Trophoblast cell (in vitro differentiated cells and primary cell): ENCODE data around the gene WDR35.

ENCODE experiments used
- DNase-seq, 2 donors: peaks; one replicate each; pipeline ENCODE4 v3.0.0-alpha.2; 2016
- H2AFZ ChIP-seq: 2 replicates; pipeline ENCODE4 v1.6.1; 2013; ENCODE audit warnings: low read length, moderate library complexity, mild to moderate bottlenecking; ENCODE audit not compliant: insufficient read depth, poor library complexity
- H2AK5ac ChIP-seq: 2 replicates; pipeline ENCODE4 v1.6.1; 2013; ENCODE audit warnings: mild to moderate bottlenecking, low read length
- H2BK120ac ChIP-seq: 2 replicates; pipeline ENCODE4 v1.6.1; 2013; ENCODE audit warnings: low read length, mild to moderate bottlenecking, moderate library complexity; ENCODE audit not compliant: insufficient read depth, poor library complexity
- H2BK12ac ChIP-seq: 2 replicates; pipeline ENCODE4 v1.6.1; 2013; ENCODE audit warnings: mild to moderate bottlenecking, low read length, moderate library complexity
- H2BK5ac ChIP-seq: 2 replicates; pipeline ENCODE4 v1.6.1; 2013; ENCODE audit warnings: low read length, low read depth, moderate library complexity, mild to moderate bottlenecking; ENCODE audit not compliant: poor library complexity
- H3K14ac ChIP-seq: 2 replicates; pipeline ENCODE4 v1.6.1; 2013; ENCODE audit warnings: mild to moderate bottlenecking, low read length
- H3K18ac ChIP-seq: 2 replicates; pipeline ENCODE4 v1.6.1; 2013; ENCODE audit warnings: mild to moderate bottlenecking, low read length
- H3K23ac ChIP-seq: 2 replicates; pipeline ENCODE4 v1.6.1; 2013; ENCODE audit warnings: low read length
- H3K27ac ChIP-seq: 2 replicates; pipeline ENCODE4 v1.5.1; 2013; ENCODE audit warnings: low read depth, mild to moderate bottlenecking, inconsistent platforms, low read length, moderate library complexity
- H3K27me3 ChIP-seq: 2 replicates; pipeline ENCODE4 v1.6.1; 2013; ENCODE audit warnings: inconsistent platforms, mild to moderate bottlenecking, low read length, moderate library complexity; ENCODE audit not compliant: insufficient read depth
- H3K36me3 ChIP-seq, 2 experiments: 1 replicate in 1 of 2; 2 replicates in 1 of 2; pipeline ENCODE4 v1.6.1; 2013; ENCODE audit warnings: low read length in 2 of 2, mild to moderate bottlenecking in 2 of 2, moderate library complexity in 1 of 2; ENCODE audit not compliant: insufficient read depth in 2 of 2, control insufficient read depth in 1 of 2
- H3K4ac ChIP-seq: 2 replicates; pipeline ENCODE4 v1.6.1; 2013; ENCODE audit warnings: low read depth, mild to moderate bottlenecking, low read length, moderate library complexity
- H3K4me1 ChIP-seq, 2 experiments: 1 replicate in 1 of 2; 2 replicates in 1 of 2; pipeline ENCODE4 v1.6.1; 2013; ENCODE audit warnings: low read length in 2 of 2, mild to moderate bottlenecking in 2 of 2, moderate library complexity in 1 of 2; ENCODE audit not compliant: insufficient read depth in 2 of 2, control insufficient read depth in 1 of 2
- H3K4me2 ChIP-seq: 2 replicates; pipeline ENCODE4 v1.6.1; 2013; ENCODE audit warnings: inconsistent platforms, mild to moderate bottlenecking, low read length, moderate library complexity
- H3K4me3 ChIP-seq: 2 replicates; pipeline ENCODE4 v1.5.1; 2013; ENCODE audit warnings: mild to moderate bottlenecking, low read depth, low read length, inconsistent platforms
- H3K79me1 ChIP-seq: one replicate; pipeline ENCODE4 v1.6.1; 2013; ENCODE audit warnings: low read length
- H3K79me2 ChIP-seq: 2 replicates; pipeline ENCODE4 v1.6.1; 2013; ENCODE audit warnings: low read length, mild to moderate bottlenecking; ENCODE audit not compliant: control insufficient read depth, insufficient read depth, poor library complexity
- H3K9ac ChIP-seq: 2 replicates; pipeline ENCODE4 v1.6.1; 2013; ENCODE audit warnings: mild to moderate bottlenecking, low read length
- H3K9me3 ChIP-seq: 2 replicates; pipeline ENCODE4 v1.6.1; 2013; ENCODE audit warnings: low read depth, mild to moderate bottlenecking, control low read depth, inconsistent platforms, low read length; ENCODE audit not compliant: insufficient read depth
- H4K12ac ChIP-seq: 2 replicates; pipeline ENCODE4 v1.6.1; 2013; ENCODE audit warnings: low read depth, mild to moderate bottlenecking, low read length, moderate library complexity
- H4K8ac ChIP-seq: 2 replicates; pipeline ENCODE4 v1.6.1; 2013; ENCODE audit warnings: low read depth, mild to moderate bottlenecking, low read length, moderate library complexity
- H4K91ac ChIP-seq: one replicate; pipeline ENCODE4 v1.6.1; 2013; ENCODE audit warnings: low read depth, mild to moderate bottlenecking, low read length, moderate library complexity
- WGBS: extraction: QIAGEN DNeasy Blood & Tissue Kit; methylation state at CpG from one replicate; pipeline ENCODE4 v1.1.7; 2013; ENCODE audit warnings: missing lambda C conversion rate; ENCODE audit not compliant: insufficient read length, insufficient coverage; ENCODE audit errors: extremely low coverage; 5-methylcytosine and 5-hydroxymethylcytosine counted together

The WDR35 gene

GRCh38 chr2:19875280-19875679 is 114.6 kb downstream of the WDR35 start:
- H3K27ac ChIP-seq, result no peak overlapping the region
- H4K8ac ChIP-seq, result no peak overlapping the region
- no peak overlapping the region for H3K4ac ChIP-seq
- H3K79me1 ChIP-seq, result no peaks in the 10 kb centered on the region
- no peak overlapping the region for H3K23ac ChIP-seq
- no peaks in the 10 kb centered on the region for H3K4me1 ChIP-seq
- H4K12ac ChIP-seq, result no peak overlapping the region
- H3K27me3 ChIP-seq, result no peaks in the 10 kb centered on the region
- no peaks in the 10 kb centered on the region for H3K79me2 ChIP-seq
- H2BK120ac ChIP-seq, result no peak overlapping the region
- no peak overlapping the region for H2AFZ ChIP-seq
- WGBS, result no CpG with 5 or more reads among the region's 1 CpG
- H3K4me2 ChIP-seq, result no peak overlapping the region
- H2AK5ac ChIP-seq, result no peak overlapping the region
- no peak overlapping the region for H2BK12ac ChIP-seq
- DNase-seq, result no peak
- H3K9ac ChIP-seq, result no peak overlapping the region
- no peaks in the 10 kb centered on the region for H3K9me3 ChIP-seq
- no peak overlapping the region for H3K18ac ChIP-seq
- no peak overlapping the region for H3K14ac ChIP-seq
- no peak overlapping the region for H2BK5ac ChIP-seq
- H3K36me3 ChIP-seq, result no peaks in the 10 kb centered on the region
- H4K91ac ChIP-seq, result no peak overlapping the region
- H3K4me3 ChIP-seq, result no peak overlapping the region

GRCh38 chr2:19874726-19875125 is 115.2 kb downstream of the WDR35 start:
- Histone ChIP-seq H3K79me1 (no peaks in the 10 kb centered on the region), H3K18ac (no peak overlapping the region)
- no CpG with 5 or more reads among the region's 3 CpGs for WGBS

GRCh38 chr2:19873014-19873413 is 116.9 kb downstream of the WDR35 start:
- no CpG with 5 or more reads among the region's 5 CpGs for WGBS

More at GRCh38 chr2:19874726-19875125, 115.2 kb downstream of the WDR35 start:
- Histone ChIP-seq H2BK12ac (no peak overlapping the region), H3K14ac (no peak overlapping the region), H3K27ac (no peak overlapping the region), H3K4me3 (no peak overlapping the region), H3K4me1 (no peaks in the 10 kb centered on the region), H3K4me2 (no peak overlapping the region), H3K36me3 (no peaks in the 10 kb centered on the region), H4K8ac (no peak overlapping the region), H3K27me3 (peaks cover 2% of the 10 kb centered on the region), H3K23ac (no peak overlapping the region), H2BK5ac (no peak overlapping the region), H3K4ac (no peak overlapping the region), H3K9me3 (no peaks in the 10 kb centered on the region), H3K79me2 (no peaks in the 10 kb centered on the region), H4K12ac (no peak overlapping the region), H2AFZ (no peak overlapping the region), H2BK120ac (no peak overlapping the region), H3K9ac (no peak overlapping the region), H4K91ac (no peak overlapping the region), H2AK5ac (no peak overlapping the region)
- DNase-seq, result no peak

GRCh38 chr2:19872302-19872701 is 117.6 kb downstream of the WDR35 start:
- Histone ChIP-seq H2AFZ (no peak overlapping the region), H3K27ac (no peak overlapping the region)
- WGBS, result no CpG with 5 or more reads among the region's 3 CpGs

More at GRCh38 chr2:19873014-19873413, 116.9 kb downstream of the WDR35 start:
- Histone ChIP-seq H2AK5ac (no peak overlapping the region), H3K4me2 (no peak overlapping the region), H3K79me1 (no peaks in the 10 kb centered on the region), H3K9me3 (peaks cover 2% of the 10 kb centered on the region), H3K27ac (no peak overlapping the region), H4K12ac (no peak overlapping the region), H3K23ac (no peak overlapping the region), H3K9ac (no peak overlapping the region), H2BK12ac (no peak overlapping the region), H3K4ac (no peak overlapping the region), H3K4me1 (peaks cover 0 to 3% of the 10 kb centered on the region in 2 experiments), H2AFZ (no peak overlapping the region), H3K4me3 (no peak overlapping the region), H4K91ac (no peak overlapping the region), H3K14ac (no peak overlapping the region), H2BK5ac (no peak overlapping the region), H3K79me2 (peaks cover 2% of the 10 kb centered on the region), H3K27me3 (peaks cover 13% of the 10 kb centered on the region), H3K36me3 (no peaks in the 10 kb centered on the region), H3K18ac (no peak overlapping the region), H2BK120ac (no peak overlapping the region), H4K8ac (no peak overlapping the region)
- no peak for DNase-seq

More at GRCh38 chr2:19872302-19872701, 117.6 kb downstream of the WDR35 start:
- Histone ChIP-seq H2BK12ac (no peak overlapping the region), H3K4me3 (no peak overlapping the region), H2BK5ac (no peak overlapping the region), H3K4ac (no peak overlapping the region), H3K27me3 (peaks cover 13% of the 10 kb centered on the region), H4K12ac (no peak overlapping the region), H2BK120ac (no peak overlapping the region), H3K79me2 (peaks cover 2% of the 10 kb centered on the region), H3K9me3 (peaks cover 2% of the 10 kb centered on the region), H3K4me1 (peaks cover 0 to 3% of the 10 kb centered on the region in 2 experiments), H3K23ac (no peak overlapping the region), H4K8ac (no peak overlapping the region), H2AK5ac (no peak overlapping the region), H3K14ac (no peak overlapping the region), H3K79me1 (no peaks in the 10 kb centered on the region), H3K36me3 (no peaks in the 10 kb centered on the region), H3K18ac (no peak overlapping the region), H3K4me2 (no peak overlapping the region), H3K9ac (no peak overlapping the region), H4K91ac (no peak overlapping the region)
- no peak for DNase-seq
